Glutamatergic neuron (in vitro differentiated cells): ENCODE data around the gene CDKN2B. TPM values are rescaled to one million over a fixed set of nuclear protein-coding genes. Genes with fewer than 3 reads are reported as not detected.
A peak's percentile ranks its signal among the peaks of the same experiment; 100 is the strongest.

Experiments used
- DNase-seq: peaks from one replicate; pipeline ENCODE4 v3.0.0; 2022
- H3K27ac Mint-ChIP-seq: one replicate; pipeline ENCODE4 v1.8.0; 2020; ENCODE audit warnings: mild to moderate bottlenecking, mixed read lengths, inconsistent platforms; ENCODE audit not compliant: unreplicated experiment
- H3K27me3 Mint-ChIP-seq: one replicate; pipeline ENCODE4 v1.8.0; 2020; ENCODE audit warnings: mild to moderate bottlenecking, moderate library complexity, mixed read lengths, inconsistent platforms; ENCODE audit not compliant: unreplicated experiment
- H3K36me3 Mint-ChIP-seq: one replicate; pipeline ENCODE4 v1.8.0; 2020; ENCODE audit warnings: mild to moderate bottlenecking, mixed read lengths, inconsistent platforms; ENCODE audit not compliant: unreplicated experiment
- H3K4me1 Mint-ChIP-seq: one replicate; pipeline ENCODE4 v1.8.0; 2020; ENCODE audit warnings: mild to moderate bottlenecking, low read depth, mixed read lengths, inconsistent platforms; ENCODE audit not compliant: unreplicated experiment
- H3K4me3 Mint-ChIP-seq: one replicate; pipeline ENCODE4 v1.8.0; 2020; ENCODE audit warnings: mild to moderate bottlenecking, mixed read lengths, inconsistent platforms; ENCODE audit not compliant: unreplicated experiment
- H3K9me3 Mint-ChIP-seq: one replicate; pipeline ENCODE4 v1.8.0; 2020; ENCODE audit warnings: mild to moderate bottlenecking, moderate library complexity, mixed read lengths, inconsistent platforms; ENCODE audit not compliant: unreplicated experiment
- total RNA-seq: library from RNA; stranded (reverse); fragmentation: NEBNext Ultra II Directional; extraction: Animal tissue kit (Norgen Biotek cat#: 25700); gene quantifications from one replicate; pipeline ENCODE4 v1.2.1, GENCODE V29; 2021; ENCODE audit not compliant: unreplicated experiment
- TF ChIP-seq, protein P1 (sequence below): fragments of 200-600 bp; sonication (generic); IDR thresholded peaks from one replicate; pipeline ENCODE4 v1.5.0; 2021; ENCODE audit not compliant: partially characterized antibody, unreplicated experiment

The CDKN2B gene
- total RNA-seq, 1 donor from 2014 or later: 0.93 TPM

DNA sequence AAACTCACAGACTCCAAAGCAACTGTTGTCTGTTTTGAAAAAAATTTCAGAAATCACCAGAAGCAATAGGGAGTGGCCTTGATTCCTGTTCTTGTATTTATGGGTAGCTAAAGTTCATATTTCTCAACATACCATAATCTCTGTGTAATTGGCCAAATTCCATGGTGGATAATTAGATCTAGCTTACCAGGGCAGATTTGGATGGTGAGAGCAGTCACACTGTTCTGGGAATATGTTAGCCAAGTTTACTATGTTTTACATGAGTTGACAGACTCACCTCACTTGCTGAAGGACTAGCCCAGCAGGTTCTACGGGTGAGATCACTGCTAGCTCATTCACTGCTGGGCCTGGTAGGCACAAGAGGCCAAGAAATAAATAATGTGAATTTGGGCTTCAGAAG is 32.7 kb upstream of the CDKN2B start:
- DNase-seq: no peak
- H3K27me3 Mint-ChIP-seq: no peaks in the 10 kb centered on the region
- no peaks in the 10 kb centered on the region for H3K36me3 Mint-ChIP-seq
- no peaks in the 10 kb centered on the region for H3K9me3 Mint-ChIP-seq
- no peak overlapping the region for H3K27ac Mint-ChIP-seq
- TF ChIP-seq, protein P1, sequence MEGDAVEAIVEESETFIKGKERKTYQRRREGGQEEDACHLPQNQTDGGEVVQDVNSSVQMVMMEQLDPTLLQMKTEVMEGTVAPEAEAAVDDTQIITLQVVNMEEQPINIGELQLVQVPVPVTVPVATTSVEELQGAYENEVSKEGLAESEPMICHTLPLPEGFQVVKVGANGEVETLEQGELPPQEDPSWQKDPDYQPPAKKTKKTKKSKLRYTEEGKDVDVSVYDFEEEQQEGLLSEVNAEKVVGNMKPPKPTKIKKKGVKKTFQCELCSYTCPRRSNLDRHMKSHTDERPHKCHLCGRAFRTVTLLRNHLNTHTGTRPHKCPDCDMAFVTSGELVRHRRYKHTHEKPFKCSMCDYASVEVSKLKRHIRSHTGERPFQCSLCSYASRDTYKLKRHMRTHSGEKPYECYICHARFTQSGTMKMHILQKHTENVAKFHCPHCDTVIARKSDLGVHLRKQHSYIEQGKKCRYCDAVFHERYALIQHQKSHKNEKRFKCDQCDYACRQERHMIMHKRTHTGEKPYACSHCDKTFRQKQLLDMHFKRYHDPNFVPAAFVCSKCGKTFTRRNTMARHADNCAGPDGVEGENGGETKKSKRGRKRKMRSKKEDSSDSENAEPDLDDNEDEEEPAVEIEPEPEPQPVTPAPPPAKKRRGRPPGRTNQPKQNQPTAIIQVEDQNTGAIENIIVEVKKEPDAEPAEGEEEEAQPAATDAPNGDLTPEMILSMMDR: no peak
- H3K4me3 Mint-ChIP-seq: no peak overlapping the region
- H3K4me1 Mint-ChIP-seq: no peaks in the 10 kb centered on the region

DNA sequence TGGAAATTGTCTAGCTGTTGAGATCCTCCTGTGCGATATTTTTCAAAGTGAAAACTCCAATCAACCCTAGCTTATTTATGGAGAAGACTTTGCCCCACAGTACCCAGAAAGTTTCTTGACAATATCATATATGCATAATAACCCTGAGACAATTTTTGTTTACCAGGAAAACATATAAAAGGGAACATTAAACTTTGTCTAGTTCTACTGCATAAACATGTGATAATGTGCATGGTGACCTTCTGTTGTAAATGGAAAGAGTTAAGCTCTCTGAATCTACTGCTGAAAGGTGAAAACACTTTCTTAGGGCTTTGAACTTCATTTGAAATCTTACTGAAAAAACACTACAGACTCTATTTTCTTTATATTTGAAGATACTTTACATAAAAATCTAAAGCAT is 32.2 kb upstream of the CDKN2B start:
- no peaks in the 10 kb centered on the region for H3K4me1 Mint-ChIP-seq
- H3K36me3 Mint-ChIP-seq: no peaks in the 10 kb centered on the region
- no peaks in the 10 kb centered on the region for H3K9me3 Mint-ChIP-seq

DNA sequence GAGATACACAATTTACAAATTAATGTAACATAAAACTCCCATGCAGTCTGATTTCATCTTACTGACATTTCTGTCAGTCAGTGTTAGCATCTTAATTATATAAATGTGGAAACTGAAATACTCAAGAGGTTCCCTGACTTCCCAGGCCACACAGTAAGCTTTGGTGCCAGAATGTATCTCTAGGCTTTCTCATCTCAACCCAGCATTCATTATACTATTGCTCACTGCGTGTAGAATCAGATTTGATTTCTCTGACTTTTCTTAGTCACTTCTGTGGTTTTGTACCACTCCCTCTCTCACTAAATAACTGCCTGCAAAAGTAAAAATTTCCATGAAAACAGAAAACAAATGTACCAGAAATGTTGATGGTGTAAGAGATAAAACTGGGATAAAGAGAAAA is 31.7 kb upstream of the CDKN2B start:
- Mint-ChIP-seq H3K27ac (no peak overlapping the region), H3K9me3 (no peaks in the 10 kb centered on the region), H3K36me3 (no peaks in the 10 kb centered on the region), H3K4me3 (no peak overlapping the region), H3K27me3 (no peaks in the 10 kb centered on the region), H3K4me1 (no peaks in the 10 kb centered on the region)
- DNase-seq: no peak
- TF ChIP-seq, protein P1: no peak

More for the DNA sequence above, 32.2 kb upstream of the CDKN2B start:
- H3K27ac Mint-ChIP-seq: no peak overlapping the region
- H3K4me3 Mint-ChIP-seq: no peak overlapping the region
- DNase-seq: no peak
- H3K27me3 Mint-ChIP-seq: no peaks in the 10 kb centered on the region
- TF ChIP-seq, protein P1: no peak

DNA sequence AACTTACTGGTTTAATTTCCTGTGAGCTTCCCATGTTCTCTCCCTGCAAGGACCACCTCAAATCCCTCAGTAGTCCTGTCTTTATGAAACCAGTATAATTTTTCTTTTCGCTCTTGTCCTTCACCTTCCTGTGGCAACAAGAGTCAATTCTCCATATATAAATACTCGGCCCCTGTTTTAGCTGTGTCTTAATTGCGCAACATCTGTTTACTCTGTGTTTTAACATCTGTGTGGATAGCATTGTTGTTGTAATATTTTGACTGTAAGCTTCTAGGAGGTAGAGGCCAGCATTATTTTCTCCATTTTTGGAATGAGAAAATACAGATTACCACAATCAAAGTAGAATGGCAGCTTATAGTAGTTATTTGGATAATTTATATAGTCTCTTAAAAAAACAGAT is 30.2 kb upstream of the CDKN2B start:
- TF ChIP-seq, protein P1: no peak
- Mint-ChIP-seq H3K9me3 (no peaks in the 10 kb centered on the region), H3K27me3 (no peaks in the 10 kb centered on the region), H3K36me3 (no peaks in the 10 kb centered on the region), H3K27ac (no peak overlapping the region), H3K4me1 (no peaks in the 10 kb centered on the region), H3K4me3 (no peak overlapping the region)
- no peak for DNase-seq

DNA sequence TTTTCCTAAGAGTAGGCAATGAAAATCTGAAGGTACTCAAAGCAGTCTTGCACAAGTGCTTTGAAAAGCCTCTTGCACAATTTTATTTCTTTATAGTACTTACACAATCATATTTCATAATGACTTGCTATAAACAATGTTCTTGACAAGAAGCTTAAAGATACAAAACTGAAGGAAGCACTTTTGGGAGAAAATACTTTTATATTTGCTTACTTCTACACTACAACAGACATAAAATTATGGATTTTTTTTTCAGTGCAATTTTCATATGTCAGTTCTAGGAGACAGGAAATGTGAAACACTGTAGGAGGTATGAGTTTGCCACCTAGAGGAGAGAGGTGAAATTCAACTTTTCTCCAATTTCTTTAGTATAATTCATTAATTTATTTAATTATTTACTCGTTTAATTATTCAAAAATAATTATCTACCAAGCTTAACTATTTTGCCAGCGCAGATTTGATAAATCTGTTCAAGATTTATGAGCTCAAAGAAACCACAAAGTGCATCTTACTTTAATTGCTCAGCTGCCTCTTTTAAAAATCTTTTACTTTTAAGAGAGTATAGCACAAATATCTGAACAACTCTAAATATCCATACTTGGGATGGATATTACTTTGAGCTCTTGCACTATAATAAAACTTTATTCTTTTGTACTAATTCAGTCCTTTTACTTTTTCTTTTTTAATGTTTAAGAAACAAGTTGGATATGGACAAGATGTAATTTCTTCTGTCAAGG is 29.0 kb upstream of the CDKN2B start:
- Mint-ChIP-seq H3K4me3 (no peak overlapping the region), H3K9me3 (no peaks in the 10 kb centered on the region), H3K36me3 (no peaks in the 10 kb centered on the region), H3K27ac (no peak overlapping the region), H3K4me1 (no peaks in the 10 kb centered on the region), H3K27me3 (no peaks in the 10 kb centered on the region)
- DNase-seq: no peak
- TF ChIP-seq, protein P1: peak; percentile 53
